HG02870 (cell line): ENCODE data around the gene FAM177B.
A peak's percentile ranks its signal among the peaks of the same experiment; 100 is the strongest.

Source experiments
- ATAC-seq: cut with Tn5 transposase; IDR thresholded peaks from one replicate; pipeline ENCODE4 v1.9.1; 2021; ENCODE audit warnings: mild to moderate bottlenecking, moderate library complexity; ENCODE audit not compliant: unreplicated experiment

The FAM177B gene

GRCh38 chr1:222736972-222737371 is at the start of gene FAM177B:
FAM177B (plus strand) TSS chr1:222737202; CDS start chr1:222746546, 9,344 bp downstream.
- no peak for ATAC-seq

GRCh38 chr1:222691016-222691415 is 46.0 kb upstream of the FAM177B start:
- ATAC-seq = no peak

- no peak for ATAC-seq
Observed at GRCh38 chr1:222694927-222695326, 42.1 kb upstream of the FAM177B start.

- ATAC-seq = no peak
Observed at GRCh38 chr1:222696741-222697140, 40.3 kb upstream of the FAM177B start.

- ATAC-seq = no peak
Observed at GRCh38 chr1:222697203-222697602, 39.8 kb upstream of the FAM177B start.

GRCh38 chr1:222697826-222698225 is 39.2 kb upstream of the FAM177B start:
- ATAC-seq = no peak

GRCh38 chr1:222702210-222702609 is 34.8 kb upstream of the FAM177B start:
- no peak for ATAC-seq

GRCh38 chr1:222704260-222704659 is 32.7 kb upstream of the FAM177B start:
- ATAC-seq = no peak

GRCh38 chr1:222706815-222707214 is 30.2 kb upstream of the FAM177B start:
- no peak for ATAC-seq

GRCh38 chr1:222709700-222710153 is 27.3 kb upstream of the FAM177B start:
- ATAC-seq = no peak

GRCh38 chr1:222711319-222712252 is 25.4 kb upstream of the FAM177B start:
- peak; percentile 37 for ATAC-seq

- ATAC-seq = peak; percentile 77
Observed at GRCh38 chr1:222712253-222713090, 24.5 kb upstream of the FAM177B start, which contains the start of the genes AIDA and BROX. AIDA (minus strand) TSS chr1:222712491; CDS start chr1:222712317, 174 bp downstream. BROX (plus strand) TSS chr1:222712564; CDS start chr1:222715700, 3,136 bp downstream.

- ATAC-seq = peak; percentile 55
Observed at GRCh38 chr1:222713091-222713961, 23.7 kb upstream of the FAM177B start.

GRCh38 chr1:222716393-222716792 is 20.6 kb upstream of the FAM177B start:
- no peak for ATAC-seq

GRCh38 chr1:222728746-222729145 is 8.3 kb upstream of the FAM177B start:
- ATAC-seq = no peak

GRCh38 chr1:222730866-222731265 is 6.1 kb upstream of the FAM177B start:
- ATAC-seq = no peak

- ATAC-seq = peak; percentile 97
Observed at GRCh38 chr1:222732216-222733159, 4.5 kb upstream of the FAM177B start.

- no peak for ATAC-seq
Observed at GRCh38 chr1:222734740-222735139, 2.3 kb upstream of the FAM177B start.

GRCh38 chr1:222736470-222736869 is 532 bp upstream of the FAM177B start:
- no peak for ATAC-seq
